ENCODE results near the gene ITGB5.

DNA sequence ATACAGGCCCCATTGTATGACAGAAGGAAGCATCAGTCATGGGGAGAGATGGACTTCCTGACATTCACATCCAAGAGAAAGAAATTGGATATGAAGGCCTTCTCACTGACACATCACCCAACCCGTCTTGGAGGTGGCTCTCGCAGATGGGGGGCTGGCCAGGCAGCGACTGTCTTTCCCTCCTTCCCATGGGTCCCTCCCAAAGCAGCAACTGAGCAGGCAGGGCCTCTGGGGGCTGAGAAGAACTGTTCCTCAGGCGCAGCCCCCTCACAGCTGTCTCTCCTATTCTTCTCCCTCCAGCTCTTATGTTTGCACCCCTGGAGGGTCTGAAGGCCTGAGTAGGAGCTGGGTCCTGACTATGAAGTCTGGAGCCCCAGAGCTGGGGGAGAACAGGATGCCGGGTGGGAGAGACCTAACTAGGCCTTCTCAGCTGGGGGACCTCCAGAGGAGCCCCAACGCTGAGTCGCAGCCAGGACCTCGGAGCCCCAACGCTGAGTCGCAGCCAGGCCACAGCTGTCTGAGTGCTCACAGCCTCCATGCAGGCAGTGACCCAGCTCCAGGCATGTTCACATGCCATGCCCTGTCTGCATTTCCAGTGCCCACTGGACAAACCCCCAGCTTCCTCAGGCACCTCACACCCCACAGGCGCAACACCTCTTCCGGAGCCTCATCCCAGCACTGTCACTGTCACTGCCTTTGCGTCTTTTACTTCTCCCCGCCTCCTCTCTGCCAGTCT, 127.3 kb downstream of the ITGB5 start:
- TF ChIP-seq, protein P1, sequence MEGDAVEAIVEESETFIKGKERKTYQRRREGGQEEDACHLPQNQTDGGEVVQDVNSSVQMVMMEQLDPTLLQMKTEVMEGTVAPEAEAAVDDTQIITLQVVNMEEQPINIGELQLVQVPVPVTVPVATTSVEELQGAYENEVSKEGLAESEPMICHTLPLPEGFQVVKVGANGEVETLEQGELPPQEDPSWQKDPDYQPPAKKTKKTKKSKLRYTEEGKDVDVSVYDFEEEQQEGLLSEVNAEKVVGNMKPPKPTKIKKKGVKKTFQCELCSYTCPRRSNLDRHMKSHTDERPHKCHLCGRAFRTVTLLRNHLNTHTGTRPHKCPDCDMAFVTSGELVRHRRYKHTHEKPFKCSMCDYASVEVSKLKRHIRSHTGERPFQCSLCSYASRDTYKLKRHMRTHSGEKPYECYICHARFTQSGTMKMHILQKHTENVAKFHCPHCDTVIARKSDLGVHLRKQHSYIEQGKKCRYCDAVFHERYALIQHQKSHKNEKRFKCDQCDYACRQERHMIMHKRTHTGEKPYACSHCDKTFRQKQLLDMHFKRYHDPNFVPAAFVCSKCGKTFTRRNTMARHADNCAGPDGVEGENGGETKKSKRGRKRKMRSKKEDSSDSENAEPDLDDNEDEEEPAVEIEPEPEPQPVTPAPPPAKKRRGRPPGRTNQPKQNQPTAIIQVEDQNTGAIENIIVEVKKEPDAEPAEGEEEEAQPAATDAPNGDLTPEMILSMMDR (conservative IDR thresholded peaks at IDR 0.05 in 1 of 2, IDR thresholded peaks at IDR 0.05 in 1 of 2; ENCODE audit: extremely low read depth in 1 of 2, insufficient read depth in 1 of 2, low read depth in 1 of 2, low read length in 2 of 2), result no peak
- no peak for TF ChIP-seq EZH2 (IDR thresholded peaks at IDR 0.05; ENCODE audit: borderline replicate concordance, low read length)
